ENCODE results near the gene RNF144B.
"Not testable (repeated sequence)": the region's sequence is repeated elsewhere in the genome, so short reads cannot be mapped to it uniquely, and the experiment has no call there.

Gene RNF144B

DNA sequence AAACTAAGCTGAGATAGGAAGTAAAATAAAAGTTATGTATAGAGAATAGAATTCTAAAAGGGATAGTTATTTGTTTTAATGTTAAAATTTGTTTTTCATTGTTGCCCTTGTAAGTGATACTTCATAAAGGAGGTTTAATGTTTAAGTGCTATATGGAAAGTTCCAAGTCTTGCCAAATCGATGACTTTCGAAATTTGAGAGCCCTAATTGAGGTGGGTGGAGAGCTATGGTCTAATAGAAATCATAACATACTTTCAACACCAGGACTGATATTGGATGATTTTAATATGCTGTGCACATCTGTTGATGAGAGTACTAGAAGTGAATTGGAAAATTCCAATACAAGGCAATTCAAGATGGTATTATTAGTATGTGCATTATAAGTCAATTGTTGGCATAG, 64.6 kb downstream of the RNF144B start:
- no peak for DNase-seq

- DNase-seq, result no peak
Measured at GRCh38 chr6:18454446-18454845, 67.3 kb downstream of the RNF144B start.

DNA sequence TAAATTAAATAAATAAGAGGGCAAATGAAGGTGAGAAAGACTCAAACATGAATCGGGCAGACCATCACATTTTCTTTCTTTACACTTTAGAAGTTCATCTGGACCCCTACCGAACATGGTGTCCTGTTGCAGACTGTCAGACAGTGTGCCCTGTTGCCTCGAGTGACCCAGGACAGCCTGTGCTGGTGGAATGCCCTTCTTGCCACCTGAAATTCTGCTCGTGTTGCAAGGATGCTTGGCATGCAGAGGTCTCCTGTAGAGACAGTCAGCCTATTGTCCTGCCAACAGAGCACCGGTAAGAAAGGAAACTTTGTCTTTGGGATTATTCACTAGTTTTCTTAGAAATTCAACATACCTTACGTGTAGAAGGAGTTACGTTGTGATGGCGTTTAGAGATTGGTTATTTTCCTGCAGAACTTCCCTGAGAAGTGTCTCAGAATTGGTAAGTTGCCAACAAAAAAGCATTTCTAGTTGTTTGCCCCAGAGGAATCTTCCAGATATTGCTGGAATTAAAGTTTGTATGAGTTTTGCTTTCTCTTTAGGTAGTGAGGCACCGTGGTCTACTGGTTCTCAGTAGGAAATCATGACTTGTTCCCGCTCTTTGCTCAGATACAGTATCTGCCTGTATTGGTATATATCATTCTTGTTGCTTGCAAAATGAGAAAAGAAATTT, 70.1 kb downstream of the RNF144B start:
- DNase-seq, result no peak

GRCh38 chr6:18458086-18458485, 70.9 kb downstream of the RNF144B start:
- DNase-seq, result not testable (repeated sequence)

DNA sequence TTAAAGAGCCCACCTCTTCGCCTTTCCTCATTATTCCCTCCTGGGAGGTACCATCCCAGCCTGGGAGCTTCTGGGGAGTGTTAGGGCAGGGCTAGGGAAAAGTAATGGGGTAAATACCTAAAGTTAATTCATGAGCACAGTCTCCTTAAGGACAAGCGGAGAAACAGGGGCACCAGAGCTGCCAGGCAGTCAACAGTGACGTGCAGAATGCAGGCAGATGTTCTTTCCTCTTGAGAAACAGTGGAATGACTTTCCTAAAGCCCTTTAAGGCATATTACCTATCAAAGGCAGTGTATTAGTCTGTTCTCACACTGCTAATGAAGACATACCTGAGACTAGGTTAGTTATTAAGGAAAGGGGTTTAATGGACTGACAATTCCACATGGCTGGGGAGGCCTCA, 76.3 kb downstream of the RNF144B start:
- DNase-seq, result no peak

GRCh38 chr6:18464176-18464575, 77.0 kb downstream of the RNF144B start:
- DNase-seq, result no peak

DNA sequence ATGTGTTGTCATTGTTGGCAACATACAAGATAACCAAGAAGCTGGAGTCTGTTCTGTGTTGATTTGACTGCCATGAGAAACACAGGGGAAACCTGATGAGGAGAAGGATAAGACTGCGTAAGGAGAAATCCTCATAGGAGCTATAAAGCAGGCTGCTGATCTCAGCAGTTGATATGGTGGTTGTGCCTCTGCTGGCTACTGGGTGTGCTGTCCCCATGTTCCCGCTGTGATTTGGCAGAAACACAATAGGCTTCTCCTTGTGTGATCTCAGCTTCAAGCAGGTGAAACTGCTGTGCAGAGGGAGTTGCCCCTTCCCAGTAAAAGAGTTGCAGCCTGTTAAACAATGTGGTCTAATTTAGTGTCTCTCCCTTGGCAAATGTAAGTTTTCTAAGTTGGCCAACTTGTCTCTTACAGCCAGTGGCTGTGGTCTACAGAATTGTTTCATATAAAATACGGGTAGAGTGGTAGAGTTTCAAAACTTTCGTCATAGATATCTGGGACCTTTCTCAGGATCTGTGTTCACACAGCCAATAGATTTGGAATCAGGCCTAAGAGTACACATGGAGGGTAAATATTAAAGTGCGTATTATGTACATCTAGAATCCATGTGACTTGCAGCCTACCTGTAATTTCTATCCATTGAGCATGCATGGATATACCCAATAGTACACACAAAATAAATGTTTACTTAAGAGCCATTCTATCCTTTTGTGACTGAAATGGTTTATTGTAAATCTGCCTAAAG, 78.4 kb downstream of the RNF144B start:
- no peak for DNase-seq

GRCh38 chr6:18467741-18468502, 80.8 kb downstream of the RNF144B start:
- no peak for DNase-seq

- DNase-seq, result no peak
Measured at GRCh38 chr6:18468503-18468843, 81.3 kb downstream of the RNF144B start.

DNA sequence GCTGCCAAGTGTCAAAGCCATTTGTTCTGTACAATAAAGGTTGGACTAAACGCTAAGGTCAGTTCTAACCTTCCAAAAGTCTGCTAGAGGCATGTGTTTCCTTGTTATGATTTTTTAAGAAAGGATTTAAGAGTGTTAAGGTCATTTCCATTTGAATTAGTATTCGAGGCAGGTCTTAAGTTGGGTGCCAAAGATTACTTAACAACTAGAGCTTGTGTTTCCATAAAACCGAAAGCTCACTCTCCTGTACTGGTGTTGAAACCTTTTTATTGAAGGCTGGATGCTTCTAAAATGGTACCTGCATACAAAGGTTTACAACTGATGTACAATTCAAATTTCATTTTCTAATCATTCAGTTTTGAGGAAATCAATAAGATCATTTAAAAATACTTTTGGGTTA, 82.4 kb downstream of the RNF144B start:
- no peak for DNase-seq

DNA sequence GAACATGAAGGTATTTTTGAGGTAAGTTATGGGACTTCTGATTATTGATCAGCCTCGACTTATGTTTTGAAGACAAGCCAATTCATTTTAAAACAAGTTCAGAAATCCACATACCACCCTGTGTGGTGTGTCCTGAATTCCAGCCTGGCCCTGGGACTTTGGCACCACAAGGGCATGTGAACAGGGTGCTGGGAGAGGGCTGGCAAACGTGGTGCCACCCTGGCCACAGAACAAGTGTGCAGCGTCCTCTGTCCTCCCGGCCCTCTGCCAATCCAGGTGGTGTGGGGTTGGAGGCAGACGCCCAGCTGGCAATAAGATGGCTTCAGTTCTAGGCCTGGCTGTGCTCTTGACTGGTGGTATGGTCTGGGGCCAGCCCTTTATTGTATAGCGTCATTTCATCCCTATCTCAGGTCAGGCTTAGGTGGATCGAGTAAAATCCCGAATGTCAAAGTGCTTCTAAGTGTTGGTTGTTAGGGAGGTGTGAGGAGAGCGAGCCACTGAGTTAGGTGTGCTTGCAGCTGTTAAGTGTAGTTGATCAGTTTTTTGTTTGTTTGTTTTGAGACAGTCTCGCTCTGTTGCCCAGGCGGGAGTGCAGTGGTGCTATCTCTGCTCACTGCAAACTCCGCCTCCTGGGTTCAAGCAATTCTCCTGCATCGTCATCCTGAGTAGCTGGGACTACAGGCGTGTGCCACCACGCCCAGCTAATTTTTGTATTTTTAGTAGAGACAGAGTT, 84.2 kb downstream of the RNF144B start:
- no peak for DNase-seq

- DNase-seq, result no peak
Measured at GRCh38 chr6:18472941-18473340, 85.8 kb downstream of the RNF144B start.

- no peak for DNase-seq
Measured at GRCh38 chr6:18473755-18474154, 86.6 kb downstream of the RNF144B start.

DNA sequence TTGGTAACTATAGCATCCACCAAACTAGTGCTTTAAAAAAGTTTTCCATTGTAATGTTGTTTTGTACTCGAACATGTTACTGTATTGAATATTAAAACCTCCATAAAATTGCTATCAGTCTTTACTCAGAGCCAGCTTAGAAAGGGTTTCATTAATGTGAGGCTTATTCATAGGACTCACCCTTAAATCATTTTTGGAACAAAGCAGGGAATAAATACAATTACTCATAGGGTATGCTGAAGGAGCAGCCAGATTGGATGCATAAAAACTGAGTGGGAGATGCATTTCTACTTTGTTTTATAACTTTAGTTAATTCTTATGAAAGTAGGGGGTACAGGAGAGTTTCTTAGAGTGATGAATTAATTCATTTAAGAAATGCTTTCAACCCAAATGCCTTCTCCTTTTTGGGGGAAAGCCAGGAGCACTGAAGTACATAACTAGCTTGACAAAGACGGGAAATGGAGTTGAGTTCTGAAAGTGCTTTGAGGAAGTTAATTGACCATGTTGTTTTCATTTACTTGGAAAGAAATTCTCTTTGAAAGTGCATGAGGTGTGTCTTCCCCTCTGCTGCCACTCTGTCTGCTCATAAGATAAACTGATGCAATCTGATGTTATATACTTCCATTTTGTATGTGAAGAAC, 90.3 kb downstream of the RNF144B start:
- no peak for DNase-seq

DNA sequence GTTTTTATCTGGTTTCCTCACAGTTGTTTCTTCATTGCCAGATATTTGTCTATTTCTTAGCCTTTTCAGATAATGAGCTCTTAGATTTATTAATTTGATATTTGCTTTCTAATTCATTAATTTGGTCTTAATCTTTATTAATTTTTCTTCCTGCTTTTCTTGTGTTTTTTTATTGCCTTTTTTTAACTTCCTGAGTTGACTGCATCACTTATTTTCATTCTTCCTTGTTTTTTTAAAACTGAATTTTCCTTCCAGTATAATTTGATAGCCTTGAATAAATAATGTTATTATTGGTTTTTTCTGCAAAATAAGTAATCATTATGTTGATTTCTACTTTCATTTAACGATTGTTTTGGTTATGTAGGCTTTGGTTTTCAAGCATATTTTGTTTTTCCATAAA, 91.5 kb downstream of the RNF144B start:
- no peak for DNase-seq

DNA sequence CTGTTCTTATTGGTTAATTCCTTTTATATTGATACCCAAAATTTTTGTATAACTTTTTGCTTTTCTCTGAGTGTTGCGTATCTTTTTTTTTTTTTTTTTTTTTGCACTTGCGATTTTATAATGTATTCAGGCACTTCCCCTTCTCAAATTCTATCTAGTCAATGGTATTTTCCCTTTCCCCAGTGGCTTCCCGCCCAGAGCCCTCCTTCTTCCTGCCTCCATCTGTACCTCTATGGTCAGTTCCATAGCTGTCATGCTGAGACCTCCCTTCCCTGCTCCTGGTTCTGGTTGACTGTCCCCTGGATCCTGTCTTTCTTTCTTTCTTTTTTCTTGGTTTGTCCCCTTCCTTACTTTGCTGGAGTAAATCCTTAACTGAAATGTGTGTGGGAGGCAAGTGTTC, 94.7 kb downstream of the RNF144B start:
- no peak for DNase-seq

DNA sequence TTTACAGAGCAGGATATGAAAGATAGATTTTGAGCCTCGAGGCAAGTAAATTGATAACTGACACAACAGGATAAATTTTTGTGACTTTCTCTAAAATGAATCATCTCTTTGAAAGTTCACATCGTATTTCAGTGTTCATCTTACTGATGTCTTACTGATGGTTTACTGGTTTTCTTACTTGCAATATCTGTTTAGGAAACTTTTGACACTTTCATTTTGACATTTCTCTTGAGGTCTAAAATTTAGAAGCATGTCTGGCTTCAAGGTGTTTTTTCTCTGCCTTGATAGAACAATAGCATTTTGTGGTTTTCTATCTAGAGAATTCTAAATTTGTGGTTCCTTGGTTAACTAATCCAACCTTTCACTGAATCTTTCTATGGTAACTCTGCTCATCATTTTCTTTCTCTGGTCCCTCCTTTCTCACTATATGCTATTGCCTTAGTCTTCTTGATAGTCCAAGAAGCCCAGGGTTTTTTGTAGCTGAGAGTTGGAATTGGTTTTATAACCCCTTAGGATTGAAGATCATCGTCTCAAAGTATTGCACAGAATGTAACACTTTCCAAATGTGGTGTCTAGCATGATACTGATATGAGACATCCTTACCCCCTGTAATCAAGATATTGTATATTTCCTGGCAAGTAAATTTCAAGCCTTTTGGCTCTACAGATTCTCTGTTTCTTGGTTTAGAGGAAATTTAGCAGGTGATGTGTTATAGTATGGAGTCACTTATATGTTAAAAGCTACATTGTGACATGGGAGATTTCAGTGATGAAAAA, 98.7 kb downstream of the RNF144B start:
- no peak for DNase-seq

GRCh38 chr6:18488004-18488403, 100.9 kb downstream of the RNF144B start:
- DNase-seq, result no peak

GRCh38 chr6:18488526-18489270, 101.5 kb downstream of the RNF144B start:
- no peak for DNase-seq

DNA sequence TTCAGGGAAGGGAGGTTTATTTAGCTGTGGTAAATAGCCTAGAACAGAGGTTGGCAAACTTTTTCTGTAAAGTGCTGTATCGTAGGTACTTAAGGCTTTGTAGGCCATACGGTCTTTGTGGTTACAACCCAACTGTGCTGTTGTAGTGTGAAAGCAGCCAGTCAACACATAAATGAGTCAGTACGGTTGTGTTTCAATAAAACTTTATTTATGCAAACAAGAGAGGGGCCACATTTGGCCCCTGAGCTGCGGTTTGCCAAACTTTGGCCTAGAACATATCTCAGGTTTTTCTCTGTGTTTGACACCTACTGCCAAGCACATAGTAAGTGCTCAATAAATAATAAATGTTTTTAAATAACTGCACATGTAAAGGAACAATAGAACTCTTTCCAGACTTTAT, 102.2 kb downstream of the RNF144B start:
- no peak for DNase-seq

DNA sequence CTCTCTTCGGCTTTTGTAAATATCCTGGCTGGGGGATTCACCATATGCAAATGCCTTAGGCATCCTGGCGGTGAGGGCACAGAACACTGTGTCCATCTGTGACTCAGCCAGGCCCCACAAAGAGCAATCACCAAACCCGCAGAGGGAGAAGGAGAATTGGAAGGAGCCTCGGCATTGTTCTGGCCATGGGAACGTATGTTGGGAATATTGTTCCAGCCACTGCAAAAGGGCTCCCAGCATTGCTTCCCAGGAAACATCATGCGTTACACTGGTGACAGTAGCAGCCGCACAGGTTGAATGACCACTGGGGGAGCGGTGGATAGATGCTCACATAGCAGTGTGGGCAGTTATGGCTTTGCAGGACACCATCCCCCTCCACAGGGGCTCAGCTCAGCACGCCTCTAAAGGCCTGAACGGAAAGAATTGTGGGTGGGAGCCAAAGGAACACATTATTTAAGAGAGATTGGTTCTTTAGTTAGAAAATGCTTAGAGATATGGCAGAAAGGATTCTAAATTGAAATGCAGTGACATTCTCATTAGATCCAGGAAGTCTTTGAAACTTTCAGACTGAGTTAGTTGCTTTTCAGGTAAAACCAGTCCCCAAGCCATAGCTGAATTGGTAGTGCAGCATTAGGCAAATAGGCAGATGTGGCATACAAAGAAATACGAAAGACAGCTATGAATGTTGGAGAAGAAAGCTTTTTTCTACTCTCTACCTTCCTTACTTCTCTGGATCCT, 104.3 kb downstream of the RNF144B start:
- no peak for DNase-seq
